CD4-positive, alpha-beta memory T cell (primary cell): ENCODE measurements around the gene DOCK4. TPM values are rescaled to one million over a fixed set of nuclear protein-coding genes. Genes with fewer than 3 reads are reported as not detected.

Source experiments
- CTCF ChIA-PET: fragments of 350-600 bp; sonication (Branson Sonifier 250); formaldehyde crosslinking; loops from one replicate; lab custom pipeline; 2021; ENCODE audit warnings: inconsistent platforms; ENCODE audit not compliant: partially characterized antibody; lab: Charles Lee
- POLR2A ChIA-PET: fragments of 350-600 bp; sonication (Branson Sonifier 250); formaldehyde crosslinking; loops from one replicate; lab custom pipeline; 2021; ENCODE audit not compliant: partially characterized antibody; lab: Charles Lee
- DNase-seq, 5 donors: peaks; one replicate each; pipeline versions ENCODE4 v3.0.0 to v3.0.0-alpha.2; 2020 to 2022; ENCODE audit warnings: mixed read lengths in 1 of 5
- H3K27ac ChIP-seq: one replicate; pipeline ENCODE4 v1.7.0; 2013; ENCODE audit warnings: low read depth, low read length
- H3K27me3 ChIP-seq: 2 replicates; pipeline ENCODE4 v1.7.0; 2013; ENCODE audit warnings: mild to moderate bottlenecking, low read length, moderate library complexity; ENCODE audit not compliant: insufficient read depth
- H3K36me3 ChIP-seq: 2 replicates; pipeline ENCODE4 v1.7.0; 2013; ENCODE audit warnings: mild to moderate bottlenecking, low read length, moderate library complexity; ENCODE audit not compliant: insufficient read depth
- H3K4me1 ChIP-seq: 2 replicates; pipeline ENCODE4 v1.7.0; 2013; ENCODE audit warnings: mild to moderate bottlenecking, low read length, moderate library complexity; ENCODE audit not compliant: insufficient read depth
- H3K4me3 ChIP-seq, 2 donors: one replicate each; pipeline ENCODE4 v1.7.0; 2013; ENCODE audit warnings: low read length in 2 of 2, mild to moderate bottlenecking in 1 of 2
- H3K9me3 ChIP-seq, 2 donors: one replicate each; pipeline ENCODE4 v1.7.0; 2013; ENCODE audit warnings: low read length in 2 of 2, control low read depth in 1 of 2; ENCODE audit not compliant: control insufficient read depth in 1 of 2
- H3K27ac Mint-ChIP-seq, 7 donors: one replicate each; pipeline ENCODE4 v1.8.0; 2020 to 2021; ENCODE audit warnings: mixed read lengths in 7 of 7, mild to moderate bottlenecking in 6 of 7, inconsistent platforms in 3 of 7, moderate library complexity in 3 of 7
- H3K27me3 Mint-ChIP-seq, 2 donors: one replicate each; pipeline ENCODE4 v1.8.0; 2020 to 2021; ENCODE audit warnings: mixed read lengths in 2 of 2
- H3K36me3 Mint-ChIP-seq, 2 donors: one replicate each; pipeline ENCODE4 v1.8.0; 2020 to 2021; ENCODE audit warnings: mixed read lengths in 2 of 2, inconsistent platforms in 1 of 2, mild to moderate bottlenecking in 1 of 2
- H3K4me1 Mint-ChIP-seq, 4 donors: one replicate each; pipeline ENCODE4 v1.8.0; 2020 to 2021; ENCODE audit warnings: mixed read lengths in 4 of 4, mild to moderate bottlenecking in 1 of 4
- H3K4me3 Mint-ChIP-seq, 8 donors: one replicate each; pipeline ENCODE4 v1.8.0; 2020 to 2021; ENCODE audit warnings: mixed read lengths in 8 of 8, mild to moderate bottlenecking in 7 of 8, moderate library complexity in 6 of 8, inconsistent platforms in 3 of 8
- H3K9me3 Mint-ChIP-seq, 8 donors: one replicate each; pipeline ENCODE4 v1.8.0; 2020 to 2021; ENCODE audit warnings: mixed read lengths in 8 of 8, mild to moderate bottlenecking in 5 of 8, inconsistent platforms in 3 of 8, moderate library complexity in 1 of 8
- intact Hi-C: fragments of 100-400 bp; cut with micrococcal nuclease; formaldehyde crosslinking; loops from one replicate; pipeline ENCODE4 v1.15.1; 2023
- polyA plus RNA-seq, 2 donors: library from polyadenylated mRNA; unstranded; fragments of 300-500 nt; fragmentation: Illumina TruSeq; gene quantifications; one replicate each; pipeline ENCODE4 v1.2.3, GENCODE V29; 2021
- total RNA-seq, 2 experiments: library from RNA; stranded (reverse); gene quantifications; one replicate each; pipeline ENCODE4 v1.2.3, GENCODE V29; 2021

The DOCK4 gene
- total and polyA plus RNA-seq, 4 experiments from 2014 or later = 0.47 to 1.5 (median 1.2) TPM; not detected in 1

DNA sequence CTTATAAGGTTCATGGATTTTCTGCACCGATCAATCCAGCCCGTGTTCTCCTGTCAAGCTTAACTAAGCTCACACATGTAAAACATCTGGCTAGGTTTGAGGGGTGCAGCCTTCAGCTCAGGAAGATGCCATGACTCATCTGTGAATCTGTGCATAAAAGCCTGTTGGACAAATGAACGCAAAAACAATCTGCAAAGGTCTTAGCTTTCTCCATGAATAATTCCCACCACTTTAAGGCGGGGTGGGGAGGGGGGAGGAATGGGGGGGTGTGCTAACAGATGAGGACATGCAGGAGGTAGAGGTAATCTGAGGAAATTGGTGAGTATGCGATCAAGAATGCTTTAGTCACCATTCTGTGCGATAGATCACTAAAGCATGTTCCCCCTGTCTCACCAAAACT is 4.8 kb downstream of the DOCK4 start:
- Mint-ChIP-seq H3K4me1 (peaks cover 17 to 27% (median 20%) of the 10 kb centered on the region in 4 donors), H3K9me3 (peaks cover 0 to 1% (median 0%) of the 10 kb centered on the region in 8 donors), H3K36me3 (peaks cover 0 to 2% of the 10 kb centered on the region in 2 donors), H3K27me3 (peaks cover 31 to 48% of the 10 kb centered on the region in 2 donors), H3K4me3 (no peak overlapping the region), H3K27ac (no peak overlapping the region)
- no peak for DNase-seq
- ChIA-PET POLR2A (no interaction called here), CTCF (no interaction called here)
- H3K36me3 ChIP-seq = no peaks in the 10 kb centered on the region
- H3K4me1 ChIP-seq = peaks cover 22% of the 10 kb centered on the region
- H3K4me3 ChIP-seq = no peak overlapping the region
- peaks cover 35% of the 10 kb centered on the region for H3K27me3 ChIP-seq
- no peaks in the 10 kb centered on the region for H3K9me3 ChIP-seq
- H3K27ac ChIP-seq = no peak overlapping the region
- intact Hi-C loops = no loop called here

DNA sequence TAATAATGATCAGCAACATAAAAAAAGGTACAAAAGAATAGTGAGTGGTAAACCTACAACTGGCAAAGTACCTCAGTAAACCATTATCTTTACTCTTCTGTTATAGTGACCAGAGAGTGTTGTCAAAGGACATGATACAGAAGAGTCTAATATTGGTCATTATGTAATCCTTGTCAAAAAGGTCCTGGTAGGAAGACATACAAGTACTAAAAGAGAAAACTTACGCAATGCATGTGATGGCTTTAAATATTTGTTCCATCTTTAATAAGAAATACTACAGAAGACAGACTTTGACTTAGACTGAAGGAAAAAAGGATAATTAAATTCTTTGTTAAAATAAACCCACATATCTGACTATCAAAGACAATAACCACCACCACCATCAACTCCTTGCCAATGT is 6.5 kb downstream of the DOCK4 start:
- Mint-ChIP-seq H3K4me1 (peaks cover 12 to 13% (median 13%) of the 10 kb centered on the region in 4 donors), H3K36me3 (no peaks in the 10 kb centered on the region), H3K4me3 (no peak overlapping the region), H3K27me3 (peaks cover 36 to 56% of the 10 kb centered on the region in 2 donors), H3K27ac (no peak overlapping the region), H3K9me3 (peaks cover 0 to 1% (median 0%) of the 10 kb centered on the region in 8 donors)
- CTCF ChIA-PET = no interaction called here
- no peak overlapping the region for H3K27ac ChIP-seq
- H3K27me3 ChIP-seq = peaks cover 35% of the 10 kb centered on the region
- POLR2A ChIA-PET = no interaction called here
- intact Hi-C loops = no loop called here
- no peak for DNase-seq
- no peak overlapping the region for H3K4me3 ChIP-seq
- H3K36me3 ChIP-seq = no peaks in the 10 kb centered on the region
- no peaks in the 10 kb centered on the region for H3K9me3 ChIP-seq
- peaks cover 12% of the 10 kb centered on the region for H3K4me1 ChIP-seq

DNA sequence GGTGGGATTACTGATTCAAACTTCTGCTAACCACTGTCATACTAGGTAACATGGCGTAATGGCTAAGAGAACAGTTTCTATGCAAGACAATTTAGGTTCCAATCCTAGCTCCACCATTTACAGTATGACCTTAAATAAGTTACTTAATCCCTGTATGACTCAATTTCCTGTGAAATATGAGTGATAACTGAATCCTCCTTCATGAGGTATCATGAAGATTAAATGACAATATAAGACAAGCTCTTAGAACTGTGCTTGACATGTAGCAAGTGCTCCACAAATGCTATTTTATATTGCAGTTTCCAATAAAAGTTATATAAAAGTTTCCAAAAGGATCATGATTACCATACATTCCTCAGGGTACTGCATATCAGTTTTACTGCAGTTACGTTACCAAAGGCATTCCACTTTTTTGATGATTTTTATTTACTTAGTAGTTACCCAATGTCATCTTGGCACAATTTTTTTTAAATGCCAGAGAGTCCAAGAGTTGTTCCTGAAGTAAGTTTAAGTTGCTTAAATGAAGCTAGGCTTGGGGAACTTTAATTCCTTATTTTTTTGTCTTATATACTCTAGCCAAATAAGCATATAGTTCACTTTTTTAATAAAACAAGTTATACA is 7.1 kb downstream of the DOCK4 start:
- POLR2A ChIA-PET = no interaction called here

DNA sequence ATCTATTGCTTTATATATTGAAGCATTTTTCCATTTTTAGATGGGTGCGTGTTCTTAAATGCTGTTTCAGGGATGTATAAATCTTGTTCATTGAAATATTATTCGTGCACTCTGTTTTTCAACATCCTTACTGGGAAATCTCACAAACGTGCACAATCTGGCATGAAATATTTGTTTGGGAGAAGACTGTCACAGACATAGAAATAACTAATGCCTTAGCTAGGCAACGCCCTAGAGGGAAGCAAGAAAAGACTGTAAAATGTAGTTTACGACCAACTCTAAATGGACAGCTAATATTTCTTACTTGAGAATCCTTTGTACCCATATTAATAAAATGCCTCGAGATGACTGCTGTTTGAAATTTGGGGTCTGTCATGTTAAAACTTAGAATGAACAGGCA is 8.9 kb downstream of the DOCK4 start:
- intact Hi-C loops = no loop called here
- H3K4me3 Mint-ChIP-seq = no peak overlapping the region

More for the DNA sequence above, 7.1 kb downstream of the DOCK4 start:
- Histone ChIP-seq H3K9me3 (no peaks in the 10 kb centered on the region), H3K27me3 (peaks cover 30% of the 10 kb centered on the region), H3K36me3 (no peaks in the 10 kb centered on the region), H3K4me1 (peaks cover 7% of the 10 kb centered on the region), H3K27ac (no peak overlapping the region), H3K4me3 (no peak overlapping the region)
- no peak overlapping the region for H3K27ac Mint-ChIP-seq
- CTCF ChIA-PET = no interaction called here
- H3K4me3 Mint-ChIP-seq = no peak overlapping the region
- peaks cover 34 to 58% of the 10 kb centered on the region in 2 donors for H3K27me3 Mint-ChIP-seq
- intact Hi-C loops = no loop called here
- no peaks in the 10 kb centered on the region for H3K36me3 Mint-ChIP-seq
- H3K9me3 Mint-ChIP-seq = peaks cover 0 to 1% (median 0%) of the 10 kb centered on the region in 8 donors
- no peak for DNase-seq
- H3K4me1 Mint-ChIP-seq = peaks cover 7 to 9% (median 8%) of the 10 kb centered on the region in 4 donors

DNA sequence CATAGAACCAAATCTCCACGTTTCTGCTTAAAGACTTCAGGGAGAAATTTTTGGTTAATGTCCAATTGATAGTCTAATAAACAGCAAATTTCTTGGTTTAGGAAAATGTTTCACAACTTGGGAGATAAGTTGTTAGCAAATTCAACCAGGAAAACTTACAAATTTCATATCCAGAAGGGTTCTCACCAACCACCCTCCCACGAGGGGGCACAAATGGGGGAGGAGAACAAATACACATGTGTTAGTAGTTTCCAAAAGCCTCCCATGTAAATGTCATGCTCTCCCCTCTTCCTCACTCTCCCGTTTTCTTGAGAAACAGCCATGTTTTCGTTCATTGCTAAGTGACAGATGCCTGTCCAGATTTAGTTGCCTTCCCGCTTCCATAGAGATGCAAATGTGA is 10.5 kb downstream of the DOCK4 start:
- no peak for DNase-seq
- CTCF ChIA-PET = no interaction called here
- Histone ChIP-seq H3K4me1 (no peaks in the 10 kb centered on the region), H3K36me3 (no peaks in the 10 kb centered on the region), H3K27ac (no peak overlapping the region), H3K4me3 (no peak overlapping the region), H3K27me3 (peaks cover 4% of the 10 kb centered on the region), H3K9me3 (no peaks in the 10 kb centered on the region)
- Mint-ChIP-seq H3K36me3 (no peaks in the 10 kb centered on the region), H3K27ac (no peak overlapping the region), H3K9me3 (peaks cover 0 to 4% (median 1%) of the 10 kb centered on the region in 8 donors), H3K4me3 (no peak overlapping the region), H3K27me3 (peaks cover 21 to 51% of the 10 kb centered on the region in 2 donors), H3K4me1 (no peaks in the 10 kb centered on the region)
- intact Hi-C loops = no loop called here
- POLR2A ChIA-PET = interaction anchor here (0.8 kb wide), 1 partner anchor 12 kb away, joined by 3 read pairs; no protein-coding TSS in a partner anchor

More for the DNA sequence above, 8.9 kb downstream of the DOCK4 start:
- Mint-ChIP-seq H3K36me3 (no peaks in the 10 kb centered on the region), H3K27me3 (peaks cover 26 to 61% of the 10 kb centered on the region in 2 donors), H3K27ac (no peak overlapping the region), H3K9me3 (peaks cover 0 to 4% (median 2%) of the 10 kb centered on the region in 8 donors), H3K4me1 (no peaks in the 10 kb centered on the region)
- no peaks in the 10 kb centered on the region for H3K36me3 ChIP-seq
- H3K4me3 ChIP-seq = no peak overlapping the region
- H3K27me3 ChIP-seq = peaks cover 18% of the 10 kb centered on the region
- ChIA-PET POLR2A (no interaction called here), CTCF (no interaction called here)
- no peaks in the 10 kb centered on the region for H3K4me1 ChIP-seq
- no peaks in the 10 kb centered on the region for H3K9me3 ChIP-seq
- H3K27ac ChIP-seq = no peak overlapping the region
- no peak for DNase-seq

DNA sequence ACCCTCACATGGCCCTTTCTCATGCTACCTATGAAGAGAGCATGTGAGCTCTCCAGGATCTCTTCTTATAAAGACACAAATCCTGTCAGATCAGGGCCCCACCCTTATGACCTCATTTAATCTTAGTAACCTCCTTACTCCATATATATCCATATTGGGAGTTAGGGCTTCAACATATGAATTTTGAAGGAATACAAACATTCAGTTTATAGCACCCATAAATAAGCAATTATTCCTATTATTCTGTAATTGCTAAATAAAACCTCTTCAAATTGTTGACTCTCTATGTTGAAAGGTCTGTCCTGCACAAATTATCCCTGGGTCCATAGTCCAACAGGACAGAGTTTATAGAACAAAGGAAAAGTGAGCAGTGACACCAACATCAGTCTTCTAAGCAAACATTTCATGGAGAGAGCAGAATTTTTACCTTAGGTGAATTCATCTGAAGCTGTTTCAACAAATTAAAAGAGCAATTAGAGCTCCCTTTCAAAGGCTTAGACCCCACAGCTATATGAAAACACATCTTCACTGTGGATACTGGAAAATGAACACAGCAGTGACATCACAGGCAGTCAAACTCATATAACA is 12.2 kb downstream of the DOCK4 start:
- Histone ChIP-seq H3K36me3 (no peaks in the 10 kb centered on the region), H3K27ac (no peak overlapping the region), H3K27me3 (peaks cover 4% of the 10 kb centered on the region), H3K4me1 (no peaks in the 10 kb centered on the region), H3K4me3 (no peak overlapping the region), H3K9me3 (no peaks in the 10 kb centered on the region)
- ChIA-PET POLR2A (no interaction called here), CTCF (no interaction called here)
- no peak for DNase-seq
- H3K27me3 Mint-ChIP-seq = peaks cover 25 to 49% of the 10 kb centered on the region in 2 donors
- no peaks in the 10 kb centered on the region for H3K36me3 Mint-ChIP-seq
- no peak overlapping the region for H3K27ac Mint-ChIP-seq
- intact Hi-C loops = no loop called here
- H3K4me3 Mint-ChIP-seq = no peak overlapping the region
- H3K4me1 Mint-ChIP-seq = no peaks in the 10 kb centered on the region
- peaks cover 0 to 4% (median 1%) of the 10 kb centered on the region in 8 donors for H3K9me3 Mint-ChIP-seq

DNA sequence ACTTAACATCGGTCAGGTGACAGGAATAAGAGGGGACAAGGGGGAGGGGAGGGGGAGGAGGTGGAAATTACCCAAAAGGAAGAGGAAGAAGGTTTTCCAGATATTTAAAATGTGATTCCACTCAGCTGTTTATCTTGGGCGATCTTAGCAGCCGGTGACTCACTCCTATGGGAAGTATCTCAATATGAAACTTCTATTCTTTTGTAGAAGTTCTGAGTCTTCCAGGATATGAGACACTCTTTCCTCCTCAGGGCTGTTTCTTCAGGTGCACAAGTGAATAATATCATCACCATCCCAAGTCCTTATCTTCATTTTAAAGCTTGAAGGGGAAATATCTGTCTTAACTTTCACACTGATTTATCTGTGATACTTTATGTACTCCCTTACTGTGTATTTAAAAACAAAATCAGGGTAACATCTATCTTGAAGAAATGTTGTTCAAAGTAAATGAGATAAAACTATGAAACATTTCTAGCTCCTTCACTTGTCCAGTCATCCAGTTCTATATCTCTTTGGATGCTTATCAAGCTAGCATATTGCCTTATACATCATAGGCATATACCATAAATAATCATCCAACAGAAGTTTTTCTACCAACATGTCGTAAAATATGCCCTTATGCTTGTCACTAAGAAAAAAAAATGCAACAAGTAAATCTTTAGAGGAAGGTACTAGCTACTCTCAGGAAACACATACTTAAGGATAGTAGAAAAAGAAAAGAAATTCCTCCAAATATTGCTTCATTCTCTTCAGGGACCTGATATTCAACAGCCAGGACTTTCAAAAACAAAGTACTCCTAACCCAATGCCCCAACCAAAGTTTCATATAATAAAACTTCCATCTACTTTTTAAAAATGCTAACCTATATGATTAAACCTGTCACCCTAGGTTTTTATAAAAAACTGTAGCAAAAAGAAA is 13.7 kb downstream of the DOCK4 start:
- ChIA-PET CTCF (no interaction called here), POLR2A (no interaction called here)
- no peak for DNase-seq
- H3K4me3 Mint-ChIP-seq = no peak overlapping the region
- intact Hi-C loops = no loop called here
- Histone ChIP-seq H3K36me3 (no peaks in the 10 kb centered on the region), H3K27me3 (no peaks in the 10 kb centered on the region), H3K4me3 (no peak overlapping the region), H3K4me1 (no peaks in the 10 kb centered on the region), H3K27ac (no peak overlapping the region), H3K9me3 (no peaks in the 10 kb centered on the region)
- no peaks in the 10 kb centered on the region for H3K36me3 Mint-ChIP-seq
- no peaks in the 10 kb centered on the region for H3K4me1 Mint-ChIP-seq
- no peak overlapping the region for H3K27ac Mint-ChIP-seq
- H3K9me3 Mint-ChIP-seq = peaks cover 0 to 4% (median 1%) of the 10 kb centered on the region in 8 donors
- H3K27me3 Mint-ChIP-seq = peaks cover 22 to 49% of the 10 kb centered on the region in 2 donors
